ENCODE data around the gene MYO5B. TPM values are rescaled to one million over a fixed set of nuclear protein-coding genes. Genes with fewer than 3 reads are reported as not detected.

Gene MYO5B
- total RNA-seq, 1 experiment from 2014 or later, result 32.1 TPM

- intact Hi-C loops (cut with micrococcal nuclease), result no loop called here
- H3K9me3 ChIP-seq (ENCODE audit: control insufficient read depth in 1 of 2, insufficient read depth in 1 of 2, low read depth in 1 of 2, low read length in 2 of 2), result no peaks in the 10 kb centered on the region
- DNase-seq (ENCODE audit: low read depth, low spot score) (no peak), ATAC-seq (no peak)
- no peaks in the 10 kb centered on the region; the same call in 1 of the 2 replicates for H3K79me2 ChIP-seq (ENCODE audit: insufficient read depth, low read length)
- ChIA-PET CTCF (no interaction called here), POLR2A (no interaction called here), RAD21 (ENCODE audit: low non-redundant PET in 1 of 2, low total read pairs in 2 of 2, uncharacterized antibody in 2 of 2, unreplicated experiment in 2 of 2) (no interaction called here)
- no peak overlapping the region for H3K4me3 ChIP-seq (replicated peaks in 1 of 2; ENCODE audit: low read depth in 1 of 2, low read length in 2 of 2)
- no peaks in the 10 kb centered on the region; a peak in 1 of 4 replicates for H3K4me1 ChIP-seq (ENCODE audit: control insufficient read depth in 1 of 2, insufficient read depth in 2 of 2, low read length in 2 of 2)
- H3K4me2 ChIP-seq (ENCODE audit: low read length), result no peak overlapping the region
- TF ChIP-seq JUND (IDR thresholded peaks at IDR 0.05) (no peak), ZNF274 (IDR thresholded peaks at IDR 0.05; ENCODE audit: low read depth, low read length) (no peak), ZBTB33 (IDR thresholded peaks at IDR 0.05; ENCODE audit: extremely low read depth, insufficient replicate concordance, low read length) (no peak), TCF7L2 (IDR thresholded peaks at IDR 0.05; ENCODE audit: borderline replicate concordance, extremely low read depth, insufficient read depth, insufficient read length) (no peak), ELF1 (IDR thresholded peaks at IDR 0.05; ENCODE audit: borderline replicate concordance, low read depth) (no peak), CEBPB (IDR thresholded peaks at IDR 0.05; ENCODE audit: low read depth) (no peak), ZFX (IDR thresholded peaks at IDR 0.05) (no peak), SP1 (IDR thresholded peaks at IDR 0.05; ENCODE audit: low read depth) (no peak), EZH2 (IDR thresholded peaks at IDR 0.05) (no peak), SRF (IDR thresholded peaks at IDR 0.05; ENCODE audit: low read depth) (no peak), FOSL1 (IDR thresholded peaks at IDR 0.05; ENCODE audit: low read depth) (no peak), MAX (IDR thresholded peaks at IDR 0.05) (no peak), SIN3A (IDR thresholded peaks at IDR 0.05; ENCODE audit: low read depth) (no peak), POLR2AphosphoS5 (IDR thresholded peaks at IDR 0.05; ENCODE audit: low read depth, low read length) (no peak)
- H4K20me1 ChIP-seq (ENCODE audit: insufficient read depth), result no peaks in the 10 kb centered on the region
- no peaks in the 10 kb centered on the region; the same call in 1 of the 2 replicates for H3K27me3 ChIP-seq (ENCODE audit: insufficient read depth, low read length)
- no peak overlapping the region for H3K27ac ChIP-seq (ENCODE audit: low read depth, low read length)
- no peaks in the 10 kb centered on the region for H3K9me2 ChIP-seq (ENCODE audit: insufficient read depth)
- H2AFZ ChIP-seq (ENCODE audit: low read depth, low read length, poor library complexity, severe bottlenecking), result no peak overlapping the region
- H3K9ac ChIP-seq (ENCODE audit: low read length), result no peak overlapping the region
- no peaks in the 10 kb centered on the region for H3K36me3 ChIP-seq (ENCODE audit: control insufficient read depth in 1 of 2, insufficient read depth in 2 of 2, low read length in 2 of 2)
- BruUV-seq (replicated peaks), result no TSS peak
Observed at GRCh38 chr18:50138181-50139064, 56.5 kb downstream of the MYO5B start.
